H9 (cell line): ENCODE measurements around the gene DTWD2. TPM values are rescaled to one million over a fixed set of nuclear protein-coding genes. Genes with fewer than 3 reads are reported as not detected.

Source experiments
- DNase-seq: peaks from one replicate; pipeline ENCODE4 v3.0.0-alpha.2; 2017
- H2AFZ ChIP-seq: one replicate; pipeline ENCODE4 v1.6.1; 2013; ENCODE audit warnings: mild to moderate bottlenecking, low read length, control low read depth, moderate library complexity
- H2AK5ac ChIP-seq: 2 replicates; pipeline ENCODE4 v1.6.1; 2013; ENCODE audit warnings: low read length, control low read depth, mixed read lengths; ENCODE audit not compliant: insufficient read length
- H2BK120ac ChIP-seq: one replicate; pipeline ENCODE4 v1.6.1; 2013; ENCODE audit warnings: low read depth, mild to moderate bottlenecking, low read length, control low read depth, inconsistent platforms; ENCODE audit not compliant: poor library complexity, severe bottlenecking
- H2BK12ac ChIP-seq: 2 replicates; pipeline ENCODE4 v1.6.1; 2013; ENCODE audit warnings: low read length, control low read depth, mixed read lengths, low read depth; ENCODE audit not compliant: insufficient read length
- H2BK15ac ChIP-seq: 2 replicates; pipeline ENCODE4 v1.6.1; 2013; ENCODE audit warnings: low read depth, low read length, control low read depth
- H2BK20ac ChIP-seq: one replicate; pipeline ENCODE4 v1.6.1; 2013; ENCODE audit warnings: low read depth, mild to moderate bottlenecking, low read length, control low read depth, inconsistent platforms; ENCODE audit not compliant: poor library complexity, severe bottlenecking
- H2BK5ac ChIP-seq: 2 replicates; pipeline ENCODE4 v1.6.1; 2013; ENCODE audit warnings: low read length, control low read depth, mixed read lengths; ENCODE audit not compliant: insufficient read length
- H3K14ac ChIP-seq: 2 replicates; pipeline ENCODE4 v1.6.1; 2013; ENCODE audit warnings: low read length, control low read depth; ENCODE audit not compliant: insufficient read depth
- H3K18ac ChIP-seq: 2 replicates; pipeline ENCODE4 v1.6.1; 2013; ENCODE audit warnings: low read depth, mild to moderate bottlenecking, mixed read lengths, low read length, control low read depth; ENCODE audit not compliant: insufficient read length
- H3K23ac ChIP-seq: 2 replicates; pipeline ENCODE4 v1.6.1; 2013; ENCODE audit warnings: low read length, control low read depth, mixed read lengths, low read depth; ENCODE audit not compliant: insufficient read length
- H3K23me2 ChIP-seq: 2 replicates; pipeline ENCODE4 v1.6.1; 2013; ENCODE audit warnings: low read depth, mild to moderate bottlenecking, mixed read lengths, low read length, control low read depth; ENCODE audit not compliant: insufficient read length, poor library complexity, severe bottlenecking
- H3K27ac ChIP-seq: 2 replicates; pipeline ENCODE4 v1.5.1; 2013; ENCODE audit warnings: low read length, control low read depth, mixed read lengths, low read depth; ENCODE audit not compliant: insufficient read length
- H3K27me3 ChIP-seq: 2 replicates; pipeline ENCODE4 v1.6.1; 2013; ENCODE audit warnings: low read length, control low read depth, inconsistent platforms; ENCODE audit not compliant: insufficient read depth
- H3K4ac ChIP-seq: 2 replicates; pipeline ENCODE4 v1.6.1; 2013; ENCODE audit warnings: low read depth, mild to moderate bottlenecking, control low read depth, inconsistent platforms, low read length, moderate library complexity
- H3K4me1 ChIP-seq: 2 replicates; pipeline ENCODE4 v1.6.1; 2013; ENCODE audit warnings: low read length, control low read depth, inconsistent platforms; ENCODE audit not compliant: insufficient read depth
- H3K4me2 ChIP-seq: 2 replicates; pipeline ENCODE4 v1.6.1; 2013; ENCODE audit warnings: low read length, control low read depth, mixed read lengths; ENCODE audit not compliant: insufficient read length, insufficient read depth
- H3K56ac ChIP-seq: 2 replicates; pipeline ENCODE4 v1.6.1; 2013; ENCODE audit warnings: low read depth, mild to moderate bottlenecking, mixed read lengths, low read length, control low read depth; ENCODE audit not compliant: insufficient read length
- H3K79me1 ChIP-seq: 2 replicates; pipeline ENCODE4 v1.6.1; 2013; ENCODE audit warnings: low read depth, mild to moderate bottlenecking, moderate library complexity, low read length, control low read depth, inconsistent platforms; ENCODE audit not compliant: insufficient read depth, poor library complexity, severe bottlenecking
- H3K79me2 ChIP-seq: 2 replicates; pipeline ENCODE4 v1.6.1; 2013; ENCODE audit warnings: low read length, control low read depth, inconsistent platforms; ENCODE audit not compliant: insufficient read depth
- H3K9ac ChIP-seq: 2 replicates; pipeline ENCODE4 v1.6.1; 2013; ENCODE audit warnings: low read length, control low read depth, mixed read lengths; ENCODE audit not compliant: insufficient read length; ENCODE audit errors: extremely low read depth
- H3K9me3 ChIP-seq: one replicate; pipeline ENCODE4 v1.6.1; 2013; ENCODE audit warnings: low read depth, low read length, inconsistent platforms; ENCODE audit not compliant: control insufficient read depth
- H3T11ph ChIP-seq: one replicate; pipeline ENCODE4 v1.6.1; 2013; ENCODE audit warnings: mild to moderate bottlenecking, low read length, control low read depth, inconsistent platforms
- H4K20me1 ChIP-seq: one replicate; pipeline ENCODE4 v1.6.1; 2013; ENCODE audit not compliant: control insufficient read depth, insufficient read length, insufficient read depth
- H4K5ac ChIP-seq: 2 replicates; pipeline ENCODE4 v1.6.1; 2013; ENCODE audit warnings: low read depth, mild to moderate bottlenecking, mixed read lengths, low read length, control low read depth; ENCODE audit not compliant: insufficient read length
- H4K8ac ChIP-seq: replicated peaks from 2 replicates; pipeline ENCODE4 v1.6.1; 2013; ENCODE audit warnings: low read length, control low read depth, mixed read lengths, low read depth; ENCODE audit not compliant: insufficient read length
- H4K91ac ChIP-seq: 2 replicates; pipeline ENCODE4 v1.6.1; 2013; ENCODE audit warnings: low read depth, mild to moderate bottlenecking, moderate library complexity, mixed read lengths, low read length, control low read depth; ENCODE audit not compliant: insufficient read length
- H3K27ac Mint-ChIP-seq, 3 experiments: 2 replicates in 2 of 3; 3 replicates in 1 of 3; pipeline ENCODE4 v1.8.0; 2020 to 2021; ENCODE audit warnings: mixed read lengths in 3 of 3, mild to moderate bottlenecking in 1 of 3, moderate library complexity in 1 of 3
- H3K27me3 Mint-ChIP-seq: 2 replicates; pipeline ENCODE4 v1.8.0; 2021; ENCODE audit warnings: low read depth, mild to moderate bottlenecking, moderate library complexity, mixed read lengths
- H3K36me3 Mint-ChIP-seq, 3 experiments: 2 replicates in 2 of 3; 3 replicates in 1 of 3; pipeline ENCODE4 v1.8.0; 2020 to 2021; ENCODE audit warnings: low read depth in 3 of 3, mixed read lengths in 3 of 3; ENCODE audit not compliant: insufficient read depth in 1 of 3
- H3K4me1 Mint-ChIP-seq, 2 experiments: 2 replicates each; pipeline ENCODE4 v1.8.0; 2020; ENCODE audit warnings: mixed read lengths in 2 of 2
- H3K4me3 Mint-ChIP-seq, 2 experiments: 2 replicates in 1 of 2; 3 replicates in 1 of 2; pipeline ENCODE4 v1.8.0; 2020 to 2021; ENCODE audit warnings: mild to moderate bottlenecking in 2 of 2, mixed read lengths in 2 of 2, moderate library complexity in 1 of 2
- H3K9me3 Mint-ChIP-seq, 2 experiments: 2 replicates in 1 of 2; 3 replicates in 1 of 2; pipeline ENCODE4 v1.8.0; 2020; ENCODE audit warnings: mild to moderate bottlenecking in 2 of 2, mixed read lengths in 2 of 2, moderate library complexity in 1 of 2
- CTCF ChIP-seq: fragments of 200-600 bp; sonication (generic); conservative IDR thresholded peaks from 3 replicates; pipeline ENCODE4 v1.8.0; 2021; ENCODE audit warnings: antibody characterized with exemption, mild to moderate bottlenecking
- total RNA-seq: library from RNA; stranded (reverse); gene quantifications from 2 replicates; pipeline ENCODE4 v1.2.1, GENCODE V29; 2021

DTWD2 gene
- total RNA-seq, 1 experiment from 2014 or later, result 10.8 TPM

- TF ChIP-seq CTCF, result no peak
These were observed 125.0 kb downstream of the DTWD2 start for GRCh38 chr5:118863345-118863744.

More at GRCh38 chr5:118863345-118863744, 125.0 kb downstream of the DTWD2 start:
- Histone ChIP-seq H2BK15ac (no peak overlapping the region), H2BK12ac (no peak overlapping the region), H2AK5ac (no peak overlapping the region), H4K20me1 (no peaks in the 10 kb centered on the region), H3T11ph (no peak overlapping the region), H3K79me1 (no peaks in the 10 kb centered on the region), H2AFZ (no peak overlapping the region), H3K23ac (no peak overlapping the region), H2BK120ac (no peak overlapping the region), H4K91ac (no peak overlapping the region), H3K79me2 (no peaks in the 10 kb centered on the region), H2BK20ac (no peak overlapping the region), H3K56ac (no peak overlapping the region), H3K4ac (no peak overlapping the region), H4K5ac (no peak overlapping the region), H3K14ac (no peak overlapping the region), H3K18ac (no peak overlapping the region), H3K27me3 (no peaks in the 10 kb centered on the region), H3K4me2 (no peak overlapping the region), H3K23me2 (no peaks in the 10 kb centered on the region), H4K8ac (no peak overlapping the region), H3K27ac (no peak overlapping the region), H2BK5ac (no peak overlapping the region), H3K4me1 (no peaks in the 10 kb centered on the region), H3K9me3 (no peaks in the 10 kb centered on the region), H3K9ac (no peak overlapping the region)
- no peaks in the 10 kb centered on the region for H3K4me1 Mint-ChIP-seq
- no peak for DNase-seq
- no peak overlapping the region for H3K4me3 Mint-ChIP-seq
- no peaks in the 10 kb centered on the region for H3K9me3 Mint-ChIP-seq
- no peaks in the 10 kb centered on the region for H3K36me3 Mint-ChIP-seq
- H3K27me3 Mint-ChIP-seq, result no peaks in the 10 kb centered on the region
- no peak overlapping the region for H3K27ac Mint-ChIP-seq
